SK-N-SH (cell line): ENCODE data around the gene SPDYA.

Source experiments
- FOSL2 ChIP-seq: IDR thresholded peaks from 2 replicates; pipeline ENCODE4 v1.4.0; 2012; ENCODE audit warnings: low read depth, mild to moderate bottlenecking, moderate library complexity, borderline replicate concordance
- RAD21 ChIP-seq: IDR thresholded peaks from 2 replicates; pipeline ENCODE4 v1.6.1; 2012; ENCODE audit warnings: mild to moderate bottlenecking, low read length
- RFX5 ChIP-seq: IDR thresholded peaks from 2 replicates; pipeline ENCODE4 v1.6.1; 2012; ENCODE audit warnings: mild to moderate bottlenecking, improper control_type of control experiment, low read length
- SIN3A ChIP-seq: IDR thresholded peaks from 2 replicates; pipeline ENCODE4 v1.6.1; 2012; ENCODE audit warnings: low read depth, mild to moderate bottlenecking, low read length, moderate library complexity, borderline replicate concordance
- ZBTB33 ChIP-seq: IDR thresholded peaks from 2 replicates; pipeline ENCODE4 v1.4.0; 2012; ENCODE audit warnings: low read depth, borderline replicate concordance
- TF ChIP-seq, protein P1 (sequence below): fragments of 200-600 bp; sonication (generic); IDR thresholded peaks from 2 replicates; pipeline ENCODE4 v1.6.1; 2017; ENCODE audit warnings: antibody characterized with exemption, mild to moderate bottlenecking, moderate library complexity

GRCh38 chr2:28855977-28856376, 45.3 kb downstream of the SPDYA start:
- TF ChIP-seq FOSL2 = no peak
- TF ChIP-seq ZBTB33 = no peak
- TF ChIP-seq, protein P1, sequence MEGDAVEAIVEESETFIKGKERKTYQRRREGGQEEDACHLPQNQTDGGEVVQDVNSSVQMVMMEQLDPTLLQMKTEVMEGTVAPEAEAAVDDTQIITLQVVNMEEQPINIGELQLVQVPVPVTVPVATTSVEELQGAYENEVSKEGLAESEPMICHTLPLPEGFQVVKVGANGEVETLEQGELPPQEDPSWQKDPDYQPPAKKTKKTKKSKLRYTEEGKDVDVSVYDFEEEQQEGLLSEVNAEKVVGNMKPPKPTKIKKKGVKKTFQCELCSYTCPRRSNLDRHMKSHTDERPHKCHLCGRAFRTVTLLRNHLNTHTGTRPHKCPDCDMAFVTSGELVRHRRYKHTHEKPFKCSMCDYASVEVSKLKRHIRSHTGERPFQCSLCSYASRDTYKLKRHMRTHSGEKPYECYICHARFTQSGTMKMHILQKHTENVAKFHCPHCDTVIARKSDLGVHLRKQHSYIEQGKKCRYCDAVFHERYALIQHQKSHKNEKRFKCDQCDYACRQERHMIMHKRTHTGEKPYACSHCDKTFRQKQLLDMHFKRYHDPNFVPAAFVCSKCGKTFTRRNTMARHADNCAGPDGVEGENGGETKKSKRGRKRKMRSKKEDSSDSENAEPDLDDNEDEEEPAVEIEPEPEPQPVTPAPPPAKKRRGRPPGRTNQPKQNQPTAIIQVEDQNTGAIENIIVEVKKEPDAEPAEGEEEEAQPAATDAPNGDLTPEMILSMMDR = no peak
- TF ChIP-seq RAD21 = no peak
- TF ChIP-seq RFX5 = no peak
- no peak for TF ChIP-seq SIN3A
